HEK293 (cell line): ENCODE data around the gene CSMD2.

Source experiments
- ATF2 ChIP-seq: fragments of 450-650 bp; formaldehyde crosslinking; IDR thresholded peaks from 2 replicates; pipeline ENCODE4 v1.5.1; 2016; ENCODE audit warnings: missing biosample characterization, missing genetic modification characterization, low read depth
- CTCF ChIP-seq: fragments of 450-650 bp; formaldehyde crosslinking; IDR thresholded peaks from 2 replicates; pipeline ENCODE4 v1.5.1; 2016; ENCODE audit warnings: missing biosample characterization, missing genetic modification characterization
- GLIS2 ChIP-seq: fragments of 450-650 bp; formaldehyde crosslinking; IDR thresholded peaks from 2 replicates; pipeline ENCODE4 v1.5.1; 2016; ENCODE audit warnings: missing biosample characterization, missing genetic modification characterization
- INSM2 ChIP-seq: fragments of 450-650 bp; formaldehyde crosslinking; IDR thresholded peaks from 2 replicates; pipeline ENCODE4 v1.5.1; 2016; ENCODE audit warnings: missing biosample characterization, missing genetic modification characterization
- KLF8 ChIP-seq: fragments of 450-650 bp; formaldehyde crosslinking; IDR thresholded peaks from 2 replicates; pipeline ENCODE4 v1.5.1; 2016; ENCODE audit warnings: missing biosample characterization, missing genetic modification characterization
- RBAK ChIP-seq: fragments of 450-650 bp; formaldehyde crosslinking; IDR thresholded peaks from 2 replicates; pipeline ENCODE4 v1.5.1; 2016; ENCODE audit warnings: missing biosample characterization, missing genetic modification characterization
- ZBTB17 ChIP-seq: fragments of 450-650 bp; formaldehyde crosslinking; IDR thresholded peaks from 2 replicates; pipeline ENCODE4 v1.5.1; 2016; ENCODE audit warnings: missing biosample characterization, missing genetic modification characterization
- ZFP41 ChIP-seq: fragments of 450-650 bp; formaldehyde crosslinking; IDR thresholded peaks from 2 replicates; pipeline ENCODE4 v1.5.1; 2016; ENCODE audit warnings: missing biosample characterization, missing genetic modification characterization, borderline replicate concordance
- ZNF133 ChIP-seq: fragments of 450-650 bp; formaldehyde crosslinking; IDR thresholded peaks from 2 replicates; pipeline ENCODE4 v1.5.1; 2016; ENCODE audit warnings: missing biosample characterization, missing genetic modification characterization
- ZNF169 ChIP-seq: fragments of 450-650 bp; formaldehyde crosslinking; IDR thresholded peaks from 2 replicates; pipeline ENCODE4 v1.5.1; 2016; ENCODE audit warnings: missing biosample characterization, missing genetic modification characterization
- ZNF248 ChIP-seq: fragments of 450-650 bp; formaldehyde crosslinking; IDR thresholded peaks from 2 replicates; pipeline ENCODE4 v1.5.1; 2017; ENCODE audit warnings: missing biosample characterization, missing genetic modification characterization
- ZNF324 ChIP-seq: fragments of 450-650 bp; formaldehyde crosslinking; IDR thresholded peaks from 2 replicates; pipeline ENCODE4 v1.5.1; 2016; ENCODE audit warnings: missing biosample characterization, missing genetic modification characterization
- ZNF518A ChIP-seq: fragments of 450-650 bp; formaldehyde crosslinking; conservative IDR thresholded peaks from 2 replicates; pipeline ENCODE4 v1.5.1; 2016; ENCODE audit warnings: low read depth, missing biosample characterization, missing genetic modification characterization
- ZNF785 ChIP-seq: fragments of 450-650 bp; formaldehyde crosslinking; IDR thresholded peaks from 2 replicates; pipeline ENCODE4 v1.5.1; 2016; ENCODE audit warnings: missing biosample characterization, missing genetic modification characterization

- no peak for TF ChIP-seq CTCF (tag by site-specific recombination)
- TF ChIP-seq ZNF785 (tag by site-specific recombination), result no peak
- TF ChIP-seq ZNF324 (tag by site-specific recombination), result no peak
- TF ChIP-seq GLIS2 (tag by site-specific recombination), result no peak
- no peak for TF ChIP-seq ZNF133
- TF ChIP-seq ATF2, result no peak
- TF ChIP-seq ZNF248 (tag by site-specific recombination), result no peak
- TF ChIP-seq RBAK (tag by site-specific recombination), result no peak
- TF ChIP-seq ZNF169, result no peak
- no peak for TF ChIP-seq ZFP41 (tag by site-specific recombination)
- TF ChIP-seq KLF8 (tag by site-specific recombination), result no peak
- no peak for TF ChIP-seq ZBTB17 (tag by site-specific recombination)
- TF ChIP-seq ZNF518A (tag by site-specific recombination), result no peak
- TF ChIP-seq INSM2, result no peak
Measured at GRCh38 chr1:33965086-33965485, 199.9 kb downstream of the CSMD2 start.
